Testis (tissue), 2 donors: ENCODE results near the gene SIAH2.

Experiments used
- CTCF ChIP-seq, 3 experiments: fragments of 450-650 bp in 2 of 3; fragments of 200-600 bp in 1 of 3; sonication (generic) in 1 of 3; IDR thresholded peaks; one replicate each; pipeline ENCODE4 v1.5.1; 2016 to 2019; ENCODE audit warnings: antibody characterized with exemption in 3 of 3, mild to moderate bottlenecking in 2 of 3, moderate library complexity in 1 of 3
- POLR2A ChIP-seq: fragments of 450-650 bp; IDR thresholded peaks from one replicate; pipeline ENCODE4 v1.6.1; 2017; ENCODE audit warnings: antibody characterized with exemption, mild to moderate bottlenecking, moderate library complexity

DNA sequence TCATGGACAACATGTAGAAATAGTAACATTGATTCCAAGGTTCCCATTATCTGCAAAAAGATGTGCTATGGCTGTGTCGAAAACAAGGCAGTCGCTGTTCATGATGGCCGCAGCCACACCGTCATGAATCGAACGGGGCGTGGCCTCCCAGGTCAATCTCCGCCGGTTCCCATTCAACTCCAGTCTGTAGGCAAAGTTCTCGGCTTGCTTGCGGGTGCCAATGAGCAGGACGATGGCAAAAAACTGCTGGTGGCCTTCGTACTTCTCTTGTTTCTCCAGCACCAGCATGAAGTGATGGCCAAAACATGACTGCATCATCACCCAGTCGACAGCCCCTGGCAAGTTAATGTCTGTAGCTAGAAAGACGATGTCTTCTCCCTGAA, 20.8 kb downstream of the SIAH2 start:
- TF ChIP-seq CTCF (IDR thresholded peaks at IDR 0.05) (no peak), POLR2A (no peak)
